Measurements from ENCODE around the gene GOLGA3. TPM values are rescaled to one million over a fixed set of nuclear protein-coding genes. Genes with fewer than 3 reads are reported as not detected.

Gene GOLGA3
- total and polyA plus RNA-seq, 5 donors from 2014 or later = 2.0 to 46.4 (median 4.1) TPM

- H3K4me3 ChIP-seq (ENCODE audit: low read depth, low read length) = no peak overlapping the region
- Mint-ChIP-seq H3K9me3 (peaks cover 0 to 1% (median 0%) of the 10 kb centered on the region in 7 donors), H3K4me1 (peaks cover 5 to 37% (median 17%) of the 10 kb centered on the region in 4 donors)
These were observed 6.7 kb upstream of the GOLGA3 start for GRCh38 chr12:132835076-132836025.

GRCh38 chr12:132834181-132834711 is 5.6 kb upstream of the GOLGA3 start:
- H3K4me3 Mint-ChIP-seq = peak overlapping the region; percentile 65 to 77 (median 73)
- H3K9me3 Mint-ChIP-seq = peaks cover 0 to 1% (median 0%) of the 10 kb centered on the region in 7 donors
- peaks cover 5 to 42% (median 20%) of the 10 kb centered on the region in 4 donors for H3K4me1 Mint-ChIP-seq
- ATAC-seq (ENCODE audit: low read depth in 2 of 2) = peak; percentile 53 to 71
- peak in 2 of 3 donors; percentile 21 to 80 for DNase-seq
- no peaks in the 10 kb centered on the region for H3K27me3 ChIP-seq (ENCODE audit: control insufficient read depth, insufficient read depth, low read length)
- H3K36me3 ChIP-seq (ENCODE audit: control insufficient read depth, insufficient read depth, low read length) = no peaks in the 10 kb centered on the region
- peak overlapping the region; percentile 91 to 94 (median 92) for H3K27ac Mint-ChIP-seq
- H3K4me1 ChIP-seq (ENCODE audit: control insufficient read depth, insufficient read depth, low read length, poor library complexity, severe bottlenecking) = peaks cover 16% of the 10 kb centered on the region
- peaks cover 10% of the 10 kb centered on the region for H3K36me3 Mint-ChIP-seq
- H3K27ac ChIP-seq (ENCODE audit: insufficient read depth, low read length, poor library complexity, severe bottlenecking) = peak overlapping the region; percentile 41
- H3K9me3 ChIP-seq (ENCODE audit: control insufficient read depth in 2 of 2, low read length in 2 of 2) = no peaks in the 10 kb centered on the region
- no peak overlapping the region for H3K4me3 ChIP-seq (ENCODE audit: low read depth, low read length)
- H3K27me3 Mint-ChIP-seq = peaks cover 5% of the 10 kb centered on the region

More at GRCh38 chr12:132835076-132836025, 6.7 kb upstream of the GOLGA3 start:
- Histone ChIP-seq H3K9me3 (ENCODE audit: control insufficient read depth in 2 of 2, low read length in 2 of 2) (no peaks in the 10 kb centered on the region), H3K27me3 (ENCODE audit: control insufficient read depth, insufficient read depth, low read length) (no peaks in the 10 kb centered on the region), H3K36me3 (ENCODE audit: control insufficient read depth, insufficient read depth, low read length) (peaks cover 4% of the 10 kb centered on the region), H3K27ac (ENCODE audit: insufficient read depth, low read length, poor library complexity, severe bottlenecking) (no peak overlapping the region), H3K4me1 (ENCODE audit: control insufficient read depth, insufficient read depth, low read length, poor library complexity, severe bottlenecking) (peaks cover 13% of the 10 kb centered on the region)
- ATAC-seq (ENCODE audit: low read depth in 2 of 2) = no peak
- Mint-ChIP-seq H3K4me3 (peak overlapping the region in 2 of 4 donors; percentile 74 to 77), H3K36me3 (peaks cover 17% of the 10 kb centered on the region), H3K27me3 (no peaks in the 10 kb centered on the region), H3K27ac (peak overlapping the region; percentile 5 to 92 (median 17))
- no peak for DNase-seq

- H3K27ac ChIP-seq (ENCODE audit: insufficient read depth, low read length, poor library complexity, severe bottlenecking) = peak overlapping the region; percentile 41
- no peaks in the 10 kb centered on the region for H3K27me3 ChIP-seq (ENCODE audit: control insufficient read depth, insufficient read depth, low read length)
- H3K4me3 Mint-ChIP-seq = peak overlapping the region; percentile 52 to 72 (median 69)
- peaks cover 11% of the 10 kb centered on the region for H3K27me3 Mint-ChIP-seq
- peak overlapping the region; percentile 91 to 94 (median 92) for H3K27ac Mint-ChIP-seq
- peaks cover 5 to 44% (median 23%) of the 10 kb centered on the region in 4 donors for H3K4me1 Mint-ChIP-seq
- DNase-seq (no peak), ATAC-seq (ENCODE audit: low read depth in 2 of 2) (no peak)
- peaks cover 17% of the 10 kb centered on the region for H3K4me1 ChIP-seq (ENCODE audit: control insufficient read depth, insufficient read depth, low read length, poor library complexity, severe bottlenecking)
- no peaks in the 10 kb centered on the region for H3K9me3 ChIP-seq (ENCODE audit: control insufficient read depth in 2 of 2, low read length in 2 of 2)
- H3K36me3 ChIP-seq (ENCODE audit: control insufficient read depth, insufficient read depth, low read length) = no peaks in the 10 kb centered on the region
- peaks cover 7% of the 10 kb centered on the region for H3K36me3 Mint-ChIP-seq
- H3K9me3 Mint-ChIP-seq = peaks cover 0 to 1% (median 0%) of the 10 kb centered on the region in 7 donors
- no peak overlapping the region for H3K4me3 ChIP-seq (ENCODE audit: low read depth, low read length)
These were observed 4.7 kb upstream of the GOLGA3 start for GRCh38 chr12:132833341-132833740.

- Histone ChIP-seq H3K4me3 (ENCODE audit: low read depth, low read length) (no peak overlapping the region), H3K36me3 (ENCODE audit: control insufficient read depth, insufficient read depth, low read length) (peaks cover 1% of the 10 kb centered on the region), H3K27me3 (ENCODE audit: control insufficient read depth, insufficient read depth, low read length) (no peaks in the 10 kb centered on the region), H3K27ac (ENCODE audit: insufficient read depth, low read length, poor library complexity, severe bottlenecking) (no peak overlapping the region), H3K9me3 (ENCODE audit: control insufficient read depth in 2 of 2, low read length in 2 of 2) (no peaks in the 10 kb centered on the region), H3K4me1 (ENCODE audit: control insufficient read depth, insufficient read depth, low read length, poor library complexity, severe bottlenecking) (peaks cover 32% of the 10 kb centered on the region)
- Mint-ChIP-seq H3K9me3 (peaks cover 0 to 1% (median 0%) of the 10 kb centered on the region in 7 donors), H3K27me3 (peaks cover 15% of the 10 kb centered on the region), H3K27ac (no peak overlapping the region), H3K36me3 (peaks cover 12% of the 10 kb centered on the region), H3K4me1 (peaks cover 9 to 54% (median 34%) of the 10 kb centered on the region in 4 donors), H3K4me3 (peak overlapping the region in 1 of 4 donors; percentile 58)
- ATAC-seq (ENCODE audit: low read depth in 2 of 2) (no peak), DNase-seq (no peak)
These were observed 3.1 kb upstream of the GOLGA3 start for GRCh38 chr12:132831771-132832170.

GRCh38 chr12:132827763-132828703 is 636 bp downstream of the GOLGA3 start:
- DNase-seq (peak in 2 of 3 donors; percentile 3 to 38), ATAC-seq (ENCODE audit: low read depth in 2 of 2) (peak in 1 of 2 donors; percentile 16)
- Histone ChIP-seq H3K36me3 (ENCODE audit: control insufficient read depth, insufficient read depth, low read length) (peaks cover 18% of the 10 kb centered on the region), H3K4me1 (ENCODE audit: control insufficient read depth, insufficient read depth, low read length, poor library complexity, severe bottlenecking) (peaks cover 20% of the 10 kb centered on the region), H3K27me3 (ENCODE audit: control insufficient read depth, insufficient read depth, low read length) (no peaks in the 10 kb centered on the region), H3K4me3 (ENCODE audit: low read depth, low read length) (peak overlapping the region; percentile 73), H3K9me3 (ENCODE audit: control insufficient read depth in 2 of 2, low read length in 2 of 2) (no peaks in the 10 kb centered on the region), H3K27ac (ENCODE audit: insufficient read depth, low read length, poor library complexity, severe bottlenecking) (peak overlapping the region; percentile 98)
- peak overlapping the region; percentile 84 to 99 (median 92) for H3K27ac Mint-ChIP-seq
- peaks cover 15% of the 10 kb centered on the region for H3K27me3 Mint-ChIP-seq
- peak overlapping the region; percentile 85 to 99 (median 92) for H3K4me3 Mint-ChIP-seq
- peaks cover 16% of the 10 kb centered on the region for H3K36me3 Mint-ChIP-seq
- H3K4me1 Mint-ChIP-seq = peaks cover 5 to 48% (median 29%) of the 10 kb centered on the region in 4 donors
- H3K9me3 Mint-ChIP-seq = no peaks in the 10 kb centered on the region

- Histone ChIP-seq H3K4me1 (ENCODE audit: control insufficient read depth, insufficient read depth, low read length, poor library complexity, severe bottlenecking) (peaks cover 20% of the 10 kb centered on the region), H3K27me3 (ENCODE audit: control insufficient read depth, insufficient read depth, low read length) (no peaks in the 10 kb centered on the region), H3K27ac (ENCODE audit: insufficient read depth, low read length, poor library complexity, severe bottlenecking) (no peak overlapping the region), H3K9me3 (ENCODE audit: control insufficient read depth in 2 of 2, low read length in 2 of 2) (no peaks in the 10 kb centered on the region), H3K36me3 (ENCODE audit: control insufficient read depth, insufficient read depth, low read length) (peaks cover 26% of the 10 kb centered on the region), H3K4me3 (ENCODE audit: low read depth, low read length) (no peak overlapping the region)
- peaks cover 16% of the 10 kb centered on the region for H3K36me3 Mint-ChIP-seq
- DNase-seq (no peak), ATAC-seq (ENCODE audit: low read depth in 2 of 2) (no peak)
- no peaks in the 10 kb centered on the region for H3K9me3 Mint-ChIP-seq
- peaks cover 5 to 47% (median 29%) of the 10 kb centered on the region in 4 donors for H3K4me1 Mint-ChIP-seq
- H3K27me3 Mint-ChIP-seq = peaks cover 15% of the 10 kb centered on the region
- H3K27ac Mint-ChIP-seq = no peak overlapping the region
- H3K4me3 Mint-ChIP-seq = peak overlapping the region; percentile 9 to 99 (median 44)
These were observed 2.8 kb downstream of the GOLGA3 start for GRCh38 chr12:132825861-132826260.

GRCh38 chr12:132825089-132825488 is 3.6 kb downstream of the GOLGA3 start:
- DNase-seq (no peak), ATAC-seq (ENCODE audit: low read depth in 2 of 2) (no peak)
- peaks cover 32% of the 10 kb centered on the region for H3K36me3 ChIP-seq (ENCODE audit: control insufficient read depth, insufficient read depth, low read length)
- no peak overlapping the region for H3K27ac Mint-ChIP-seq
- peaks cover 15% of the 10 kb centered on the region for H3K27me3 Mint-ChIP-seq
- H3K9me3 ChIP-seq (ENCODE audit: control insufficient read depth in 2 of 2, low read length in 2 of 2) = no peaks in the 10 kb centered on the region
- no peak overlapping the region for H3K4me3 ChIP-seq (ENCODE audit: low read depth, low read length)
- peaks cover 20% of the 10 kb centered on the region for H3K4me1 ChIP-seq (ENCODE audit: control insufficient read depth, insufficient read depth, low read length, poor library complexity, severe bottlenecking)
- no peaks in the 10 kb centered on the region for H3K9me3 Mint-ChIP-seq
- peaks cover 5 to 47% (median 29%) of the 10 kb centered on the region in 4 donors for H3K4me1 Mint-ChIP-seq
- H3K4me3 Mint-ChIP-seq = peak overlapping the region in 2 of 4 donors; percentile 13 to 67
- no peaks in the 10 kb centered on the region for H3K27me3 ChIP-seq (ENCODE audit: control insufficient read depth, insufficient read depth, low read length)
- H3K27ac ChIP-seq (ENCODE audit: insufficient read depth, low read length, poor library complexity, severe bottlenecking) = no peak overlapping the region
- H3K36me3 Mint-ChIP-seq = peaks cover 16% of the 10 kb centered on the region

All from CD4-positive, CD25-positive, alpha-beta regulatory T cell (primary cell).